Glutamatergic neuron (in vitro differentiated cells): Measurements from ENCODE around the gene SDS. TPM values are rescaled to one million over a fixed set of nuclear protein-coding genes. Genes with fewer than 3 reads are reported as not detected.

Experiments used
- total RNA-seq: library from RNA; stranded (reverse); fragmentation: NEBNext Ultra II Directional; extraction: Animal tissue kit (Norgen Biotek cat#: 25700); gene quantifications from one replicate; pipeline ENCODE4 v1.2.1, GENCODE V29; 2021; ENCODE audit not compliant: unreplicated experiment

The SDS gene
- total RNA-seq, 1 donor from 2014 or later, result not detected

Other genes starting within 250 kb of the SDS start
- 16.9 TPM for gene DDX54, start 218.4 kb downstream of the SDS start, total RNA-seq
- gene RITA1, start 218.2 kb downstream of the SDS start, total RNA-seq, result 6.7 TPM
- 7.9 TPM for gene TPCN1, start 182.4 kb downstream of the SDS start, total RNA-seq
- gene SLC8B1, start 68.8 kb downstream of the SDS start, total RNA-seq, result 27.9 TPM
- 85.7 TPM for gene PLBD2, start 45.3 kb downstream of the SDS start, total RNA-seq
- gene SDSL, start 18.5 kb upstream of the SDS start, total RNA-seq, result 0.74 TPM
- 3.1 TPM for gene LHX5, start 68.0 kb upstream of the SDS start, total RNA-seq